ENCODE results near the gene RFESD.
"Not testable (repeated sequence)": the region's sequence is repeated elsewhere in the genome, so short reads cannot be mapped to it uniquely, and the experiment has no call there.

Gene RFESD

GRCh38 chr5:95630394-95630917, 16.1 kb upstream of the RFESD start:
- no peak for DNase-seq

DNA sequence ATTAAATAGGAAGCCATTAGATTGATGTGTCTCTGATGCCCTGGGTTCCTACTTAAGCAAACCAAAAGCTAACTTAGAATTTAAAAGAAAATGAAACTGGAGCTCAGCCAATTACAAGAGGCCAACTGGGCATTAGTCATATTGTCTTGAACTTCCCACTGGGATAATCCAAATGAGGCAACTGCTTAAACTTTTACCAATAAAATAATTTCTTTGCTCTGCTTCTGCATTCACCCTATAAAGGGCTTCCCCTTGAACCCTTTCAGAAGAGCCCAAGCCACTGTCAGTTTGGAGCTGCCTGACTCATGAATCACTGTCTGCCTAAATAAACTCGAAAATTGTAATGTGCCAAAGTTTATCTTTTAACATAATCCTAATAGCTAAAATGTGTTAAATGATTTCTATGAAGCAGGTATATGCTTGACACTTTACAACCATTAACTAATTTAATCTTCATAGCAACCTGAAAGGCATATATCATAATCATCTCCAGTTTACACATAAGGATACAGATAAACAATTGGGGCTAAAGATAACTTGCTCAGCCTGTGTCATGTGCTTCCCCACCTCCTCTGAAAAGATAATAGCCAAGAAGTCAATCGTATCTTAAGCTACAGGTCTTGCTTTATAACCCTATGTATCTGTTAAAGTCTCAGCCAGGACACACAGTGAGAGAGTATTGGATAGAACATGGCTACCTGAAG, 15.2 kb upstream of the RFESD start:
- DNase-seq: no peak

DNA sequence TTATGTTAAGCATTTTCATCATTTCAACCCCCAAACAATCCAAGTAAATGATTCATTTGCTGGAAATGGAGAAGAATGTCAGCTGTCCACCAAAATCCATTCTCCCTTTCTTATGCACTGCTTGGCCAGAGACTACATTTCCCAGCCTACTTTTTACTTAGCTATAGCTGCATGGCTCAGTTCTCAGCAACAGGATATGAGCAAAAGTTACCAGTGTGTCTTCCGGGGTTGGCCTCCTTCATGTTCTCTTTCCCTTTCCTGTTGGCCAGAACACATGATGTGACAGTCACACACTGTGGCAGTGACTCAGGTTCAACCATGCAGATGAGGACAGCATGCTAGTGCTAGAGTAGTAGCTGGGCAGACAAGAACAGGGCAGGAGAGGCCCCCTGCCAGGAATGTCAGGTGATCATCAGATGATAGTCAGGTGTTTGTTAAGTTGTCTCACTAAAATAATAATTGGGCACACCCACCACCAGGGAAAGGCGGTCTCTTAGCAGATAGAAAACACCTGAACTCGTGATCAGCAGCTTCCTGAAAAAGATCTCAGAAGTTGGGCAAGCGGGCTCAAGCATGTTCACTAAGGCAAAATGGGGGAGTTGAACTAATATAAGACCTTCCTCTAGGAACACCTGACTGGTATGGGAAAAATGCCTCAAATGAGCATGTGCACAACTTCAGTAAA, 14.4 kb upstream of the RFESD start:
- DNase-seq: peak; percentile 65 to 66

- DNase-seq: not testable (repeated sequence)
Measured at GRCh38 chr5:95632942-95633341, 13.6 kb upstream of the RFESD start.

DNA sequence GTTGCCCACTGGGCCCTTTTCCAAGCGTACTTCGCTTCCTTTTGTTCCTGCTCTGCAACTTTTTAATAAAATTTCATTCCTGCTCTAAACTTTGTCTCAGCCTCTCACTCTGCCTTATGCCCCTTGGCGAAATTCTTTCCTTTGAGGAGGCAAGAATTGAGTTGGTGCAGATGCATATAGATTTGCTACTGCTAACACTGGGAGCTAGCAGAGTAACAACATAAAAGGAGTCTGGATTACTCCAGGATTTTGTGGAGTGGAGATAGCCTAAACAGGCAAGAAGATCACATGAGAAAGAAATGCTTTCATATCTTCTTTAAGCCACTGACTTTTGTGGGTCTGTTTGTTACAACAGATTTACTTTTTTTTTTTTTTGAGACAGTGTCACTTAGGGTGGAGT, 12.9 kb upstream of the RFESD start:
- no peak for DNase-seq

GRCh38 chr5:95634081-95634480, 12.5 kb upstream of the RFESD start:
- no peak for DNase-seq

- DNase-seq: no peak
Measured at GRCh38 chr5:95638632-95639031, 7.9 kb upstream of the RFESD start.

DNA sequence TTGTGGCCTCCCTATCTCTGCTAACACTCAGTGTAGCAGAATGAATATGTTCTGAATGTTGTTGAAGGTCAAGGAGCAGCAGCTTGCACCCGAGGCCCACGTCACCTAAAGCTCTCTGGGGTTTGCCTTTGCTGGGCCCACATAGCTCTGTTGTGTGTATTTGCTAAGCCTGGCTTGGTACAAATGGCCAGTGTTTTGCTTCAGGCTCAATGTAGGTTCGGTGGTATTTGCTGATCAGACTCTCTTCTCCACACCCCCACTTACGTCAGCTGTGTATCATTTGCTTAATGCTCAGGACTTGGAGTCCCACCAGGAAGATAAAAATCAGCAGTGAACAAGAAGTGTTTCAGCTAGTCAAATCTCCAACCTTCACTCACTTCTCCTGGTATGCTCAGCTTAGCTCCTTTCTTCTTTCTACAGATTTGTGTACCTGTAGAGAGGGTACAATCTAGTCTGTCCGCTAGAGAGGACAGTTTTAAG, 4.8 kb upstream of the RFESD start:
- no peak for DNase-seq

DNA sequence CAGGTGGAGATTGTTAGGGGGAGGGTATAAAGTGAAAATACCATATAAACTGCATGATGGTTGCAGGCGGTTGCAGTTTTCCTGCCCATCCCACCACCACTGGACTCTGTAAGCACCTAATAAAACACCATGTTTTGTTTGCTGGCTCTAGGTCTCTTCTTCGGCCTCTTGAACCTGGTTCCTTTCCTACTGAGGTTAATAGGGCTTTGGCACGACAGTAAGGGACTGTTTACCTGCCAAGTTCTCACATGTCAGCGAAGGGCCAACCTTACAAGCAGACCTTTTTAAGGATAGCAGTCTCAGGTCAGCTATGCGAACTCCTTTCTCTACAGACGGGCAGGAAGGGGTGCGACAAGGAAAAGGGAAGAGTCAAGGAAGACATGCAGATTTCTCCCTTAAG, 3.4 kb upstream of the RFESD start:
- no peak for DNase-seq

DNA sequence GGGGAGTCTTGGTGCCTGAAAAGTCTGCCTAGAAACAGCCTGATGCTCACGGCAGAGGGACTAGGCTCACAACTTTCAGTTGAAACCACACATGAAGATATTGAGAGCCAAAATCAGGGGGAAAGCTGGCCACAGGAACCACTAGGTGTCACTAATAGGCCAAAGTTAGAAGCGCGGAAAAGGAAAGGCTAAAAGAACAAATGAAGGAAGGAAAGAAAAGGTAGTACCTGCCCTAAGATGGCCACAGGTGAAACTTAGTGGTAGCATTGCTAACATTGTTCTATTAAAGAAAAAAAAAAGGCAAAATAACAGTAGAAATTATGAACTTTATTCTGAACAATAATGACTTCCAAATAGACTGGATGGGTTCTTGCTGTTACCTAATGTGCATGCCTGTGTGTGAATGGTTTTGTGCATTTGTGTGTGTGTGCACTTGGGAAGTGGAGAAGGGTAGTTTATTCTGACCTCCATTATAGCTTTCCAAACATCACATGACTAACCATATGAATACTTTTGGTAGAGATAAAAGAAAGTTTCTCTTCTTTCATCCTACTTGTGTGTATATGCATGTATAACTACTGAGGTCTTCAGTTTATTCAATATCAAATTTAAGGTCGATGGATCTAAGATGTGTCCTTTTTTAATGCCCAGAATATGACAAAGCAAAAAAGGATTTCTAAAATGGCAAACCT, 2.1 kb upstream of the RFESD start:
- peak; percentile 71 to 76 for DNase-seq

- DNase-seq: not testable (repeated sequence)
Measured at GRCh38 chr5:95646226-95646568, 380 bp upstream of the RFESD start.

DNA sequence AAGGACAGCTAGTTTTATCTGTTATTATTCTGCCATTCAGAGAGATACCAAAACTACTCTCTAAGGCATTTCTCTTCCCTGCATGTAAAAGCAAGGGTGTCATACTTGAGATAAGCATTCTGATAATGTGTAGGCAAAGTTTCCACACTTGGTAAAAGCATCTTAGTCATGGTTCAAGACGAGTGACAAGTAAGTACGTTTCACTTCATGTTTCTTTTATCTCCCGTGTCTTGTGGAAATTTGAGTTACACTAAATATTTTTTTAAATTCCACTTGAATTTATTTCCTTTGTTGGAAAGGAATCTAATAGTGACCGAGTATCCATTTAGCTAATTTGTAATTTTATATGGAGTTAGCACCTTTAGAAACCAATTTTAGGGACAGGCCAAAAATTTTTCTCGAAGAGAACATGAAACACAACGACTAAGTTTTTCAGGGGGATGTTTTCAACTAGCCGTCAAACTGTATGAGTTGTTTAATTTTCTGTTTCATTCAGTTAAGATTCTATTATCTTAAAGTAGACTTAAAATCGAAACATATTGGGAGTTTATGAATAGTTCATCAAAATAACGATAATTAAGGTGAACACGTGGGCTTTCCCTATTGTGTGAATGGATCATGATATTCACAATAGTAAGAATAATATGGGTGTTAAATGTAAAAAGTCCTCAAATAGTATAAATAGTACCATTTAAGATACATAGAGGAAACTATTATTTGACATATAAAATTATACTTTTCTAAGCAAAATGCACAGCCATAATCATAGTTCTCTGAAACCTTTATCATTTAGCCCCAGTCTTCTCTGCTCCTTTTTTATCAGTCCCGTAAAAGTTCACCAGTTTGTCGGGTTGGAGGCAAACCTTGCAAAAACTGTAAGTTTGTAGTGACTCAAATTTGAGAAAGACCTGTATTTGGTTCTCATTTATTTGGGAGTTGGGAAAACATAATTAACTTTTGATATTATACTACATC, 1.6 kb downstream of the RFESD start:
- no peak for DNase-seq

DNA sequence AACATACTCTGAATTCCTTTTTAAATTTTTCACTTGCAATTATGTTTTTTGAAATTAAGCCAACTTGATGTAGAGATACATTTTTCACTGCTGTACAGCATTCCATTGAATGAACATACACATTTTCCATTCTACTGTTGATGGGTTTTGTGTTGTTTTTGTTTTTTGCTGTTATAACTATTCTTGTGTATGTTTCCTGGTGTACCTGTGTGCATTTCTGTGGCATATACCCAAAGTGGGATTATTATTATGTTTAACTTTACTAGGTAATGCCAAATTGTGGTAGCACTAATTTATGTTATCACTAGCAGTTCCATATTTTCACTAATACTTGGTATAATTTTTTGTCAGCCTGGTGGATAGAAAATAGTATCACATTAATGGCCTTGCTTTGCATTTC, 2.7 kb downstream of the RFESD start:
- no peak for DNase-seq

DNA sequence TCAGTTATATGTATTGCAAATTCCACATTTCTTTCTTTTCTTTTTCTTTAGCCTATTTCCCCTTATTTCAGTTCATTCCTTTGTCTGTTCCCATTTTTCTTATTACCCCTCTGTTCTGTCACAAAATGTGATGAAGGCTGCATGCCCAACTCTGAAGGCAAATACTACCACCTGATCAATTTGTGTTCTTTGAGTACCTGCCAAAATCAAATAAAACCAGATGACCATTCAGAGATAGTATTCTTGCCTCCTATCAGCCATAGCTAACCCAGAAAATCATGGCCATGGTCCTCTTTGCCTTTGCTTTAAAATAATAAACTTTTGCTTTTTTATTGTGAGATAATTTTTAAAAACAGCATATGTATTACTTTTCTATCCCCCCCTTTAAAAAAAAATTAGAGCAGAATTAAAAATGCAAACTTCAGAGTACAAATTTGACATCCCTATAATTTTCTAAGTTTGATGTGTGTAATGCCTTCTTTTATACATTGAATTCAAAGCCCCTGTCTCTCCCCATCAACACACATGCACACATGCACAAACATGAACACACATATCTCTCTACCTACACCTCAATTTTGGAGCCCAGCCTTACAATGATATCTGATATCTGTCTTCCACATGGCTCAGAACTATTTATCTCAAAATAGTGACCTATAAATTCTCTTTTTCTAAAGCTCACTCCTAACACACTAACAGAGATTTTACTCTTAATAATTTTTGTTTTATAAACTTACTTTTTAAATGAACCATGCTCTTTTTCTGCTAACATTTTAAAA, 3.5 kb downstream of the RFESD start:
- no peak for DNase-seq

GRCh38 chr5:95652849-95653248, 6.3 kb downstream of the RFESD start:
- DNase-seq: no peak

DNA sequence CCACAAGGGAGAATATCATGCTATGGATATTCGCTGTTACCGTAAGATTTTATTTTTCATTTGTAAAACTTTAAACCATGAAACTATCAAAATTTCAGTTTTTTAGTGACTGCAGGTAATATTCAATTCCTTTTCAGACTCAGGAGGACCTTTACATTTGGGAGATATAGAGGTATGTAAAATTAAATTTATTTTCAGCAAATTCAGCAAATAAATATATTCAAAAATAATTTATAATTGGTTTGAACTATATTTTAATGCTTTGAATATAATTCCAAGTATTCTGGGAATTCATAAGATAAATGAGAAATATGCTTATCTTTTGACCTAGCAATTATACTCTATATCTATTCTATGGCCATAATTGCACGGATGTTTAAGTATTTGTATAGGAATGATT, 7.6 kb downstream of the RFESD start:
- DNase-seq: no peak

DNA sequence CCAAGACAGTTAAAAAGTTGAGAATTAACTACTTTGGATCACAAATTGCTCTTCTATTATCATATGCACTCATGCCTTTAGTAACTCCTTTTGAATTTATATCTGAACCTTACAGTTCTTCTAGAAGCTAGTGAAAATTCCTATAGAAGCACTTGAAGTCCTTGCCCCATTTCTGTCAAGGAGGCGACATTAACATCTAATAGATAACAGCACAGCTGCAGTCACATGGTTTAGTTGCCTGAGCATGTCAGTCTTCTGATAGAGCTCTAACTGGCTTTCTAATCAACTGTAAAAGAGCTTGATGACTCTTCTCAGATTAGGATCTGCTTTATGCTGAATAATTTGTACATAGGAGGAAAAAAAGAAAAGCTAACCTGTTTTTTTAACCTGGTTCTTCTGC, 9.0 kb downstream of the RFESD start:
- no peak for DNase-seq

DNA sequence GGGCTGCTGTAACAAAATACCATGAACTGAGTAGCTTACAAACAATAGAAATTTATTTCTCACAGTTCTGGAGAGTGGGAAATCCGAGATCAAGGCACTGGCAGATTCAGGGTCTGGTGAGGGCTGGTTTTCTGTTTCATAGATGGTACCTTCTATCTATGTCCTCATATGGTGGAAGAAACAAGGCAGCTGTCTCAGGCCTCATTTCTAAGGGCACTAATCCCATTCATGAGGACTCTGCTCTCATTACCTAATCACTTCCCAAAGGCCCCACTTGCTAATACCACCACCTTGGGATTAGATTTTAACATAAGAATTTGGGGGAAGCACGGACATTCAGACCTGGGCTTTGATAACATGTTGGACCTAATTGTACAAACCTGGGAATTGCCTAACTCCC, 13.5 kb downstream of the RFESD start:
- DNase-seq: no peak

- no peak for DNase-seq
Measured at GRCh38 chr5:95662946-95663345, 16.4 kb downstream of the RFESD start.

- peak; percentile 55 to 67 for DNase-seq
Measured at GRCh38 chr5:95664204-95664786, 17.7 kb downstream of the RFESD start.

- peak; percentile 36 to 43 for DNase-seq
Measured at GRCh38 chr5:95667061-95667618, 20.6 kb downstream of the RFESD start.
